Measurements from ENCODE around the gene HOGA1. TPM values are rescaled to one million over a fixed set of nuclear protein-coding genes. Genes with fewer than 3 reads are reported as not detected.
A peak's percentile ranks its signal among the peaks of the same experiment; 100 is the strongest.
"Not testable (repeated sequence)": the region's sequence is repeated elsewhere in the genome, so short reads cannot be mapped to it uniquely, and the experiment has no call there.

Gene HOGA1
- total RNA-seq, 2 experiments from 2014 or later: not detected

DNA sequence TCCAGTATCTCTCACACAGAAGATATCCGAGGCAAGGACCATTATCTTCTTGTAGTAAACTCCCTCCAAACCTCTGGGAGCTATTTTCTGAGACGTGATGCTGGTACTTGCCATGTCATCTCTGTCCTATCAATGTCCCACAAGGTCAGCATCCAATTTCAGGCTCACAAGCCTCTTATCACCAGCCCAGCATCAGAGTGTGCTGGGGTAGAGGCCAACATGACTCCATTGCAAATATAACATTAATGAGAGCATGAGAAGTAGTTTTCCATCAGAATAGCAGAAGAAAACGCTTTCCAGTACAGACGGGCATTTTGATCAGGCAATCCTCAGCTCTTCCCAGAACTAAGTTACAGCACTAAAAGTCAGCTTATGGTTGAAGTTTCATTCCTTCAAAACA is 43.5 kb downstream of the HOGA1 start:
- H3K9me3 Mint-ChIP-seq (ENCODE audit: low read depth): no peaks in the 10 kb centered on the region
- ChIA-PET POLR2A (no interaction called here), CTCF (interaction anchor here (0.7 to 1.2 kb wide), 2 partner anchors 14 to 36 kb away, joined by 3 to 4 read pairs; no protein-coding TSS in a partner anchor)
- no peak overlapping the region for H3K27ac Mint-ChIP-seq
- no peak for ATAC-seq
- H3K4me3 Mint-ChIP-seq: no peak overlapping the region
- intact Hi-C loops (cut with DNase I, micrococcal nuclease): no loop called here
- no peak for DNase-seq
- H3K4me1 Mint-ChIP-seq: peaks cover 4% of the 10 kb centered on the region
- H3K27me3 Mint-ChIP-seq: no peaks in the 10 kb centered on the region
- no peaks in the 10 kb centered on the region for H3K36me3 Mint-ChIP-seq (ENCODE audit: low read depth)

- ATAC-seq (no peak), DNase-seq (no peak)
- Mint-ChIP-seq H3K4me1 (peaks cover 9% of the 10 kb centered on the region), H3K36me3 (ENCODE audit: low read depth) (no peaks in the 10 kb centered on the region), H3K4me3 (no peak overlapping the region), H3K27me3 (no peaks in the 10 kb centered on the region), H3K9me3 (ENCODE audit: low read depth) (no peaks in the 10 kb centered on the region), H3K27ac (no peak overlapping the region)
- intact Hi-C loops (cut with DNase I, micrococcal nuclease): no loop called here
- ChIA-PET POLR2A (no interaction called here), CTCF (interaction anchor here (0.7 kb wide), 1 partner anchor 36 kb away, joined by 3 read pairs; no protein-coding TSS in a partner anchor)
Observed at GRCh38 chr10:97628228-97628627, 44.0 kb downstream of the HOGA1 start.

- Mint-ChIP-seq H3K9me3 (ENCODE audit: low read depth) (no peaks in the 10 kb centered on the region), H3K4me3 (no peak overlapping the region), H3K27me3 (no peaks in the 10 kb centered on the region), H3K4me1 (peaks cover 16% of the 10 kb centered on the region), H3K27ac (no peak overlapping the region), H3K36me3 (ENCODE audit: low read depth) (no peaks in the 10 kb centered on the region)
- ATAC-seq (no peak), DNase-seq (no peak)
- CTCF ChIA-PET: no interaction called here
- POLR2A ChIA-PET: no interaction called here
- intact Hi-C loops (cut with DNase I, micrococcal nuclease): no loop called here
Observed at GRCh38 chr10:97629289-97629688, 45.1 kb downstream of the HOGA1 start.

GRCh38 chr10:97631098-97631497 is 46.9 kb downstream of the HOGA1 start:
- no peaks in the 10 kb centered on the region for H3K9me3 Mint-ChIP-seq (ENCODE audit: low read depth)
- no peaks in the 10 kb centered on the region for H3K27me3 Mint-ChIP-seq
- H3K36me3 Mint-ChIP-seq (ENCODE audit: low read depth): no peaks in the 10 kb centered on the region
- peaks cover 16% of the 10 kb centered on the region for H3K4me1 Mint-ChIP-seq
- POLR2A ChIA-PET: no interaction called here
- CTCF ChIA-PET: no interaction called here
- ATAC-seq (no peak), DNase-seq (no peak)
- intact Hi-C loops (cut with DNase I, micrococcal nuclease): no loop called here
- H3K4me3 Mint-ChIP-seq: no peak overlapping the region
- no peak overlapping the region for H3K27ac Mint-ChIP-seq

GRCh38 chr10:97632949-97633884 is 49.0 kb downstream of the HOGA1 start, which contains the start of gene MORN4:
Gene MORN4, minus strand, starts transcription at chr10:97633500. Its CDS starts 13,847 bp downstream, at chr10:97619653.
- ATAC-seq (peak; percentile 99), DNase-seq (peak; percentile 94)
- ChIA-PET CTCF (interaction anchor here (0.7 kb wide), 2 partner anchors 11 to 25 kb away, joined by 3 read pairs; no protein-coding TSS in a partner anchor), POLR2A (no interaction called here)
- Mint-ChIP-seq H3K4me3 (peak within 1 kb of the TSS; percentile 85), H3K27me3 (no peaks in the 10 kb centered on the region), H3K9me3 (ENCODE audit: low read depth) (no peaks in the 10 kb centered on the region), H3K4me1 (peaks cover 16% of the 10 kb centered on the region), H3K36me3 (ENCODE audit: low read depth) (no peaks in the 10 kb centered on the region), H3K27ac (peak within 1 kb of the TSS; percentile 85)
- intact Hi-C loops (cut with DNase I, micrococcal nuclease): loop anchor here (1.0 to 2.0 kb wide), 6 partner anchors 8 to 187 kb away; partner anchors contain the start of genes MMS19 (in 2 of the 2), UBTD1 (in 2 of the 2), AVPI1 (in 1 of the 2) and EXOSC1 (in 1 of the 2)

DNA sequence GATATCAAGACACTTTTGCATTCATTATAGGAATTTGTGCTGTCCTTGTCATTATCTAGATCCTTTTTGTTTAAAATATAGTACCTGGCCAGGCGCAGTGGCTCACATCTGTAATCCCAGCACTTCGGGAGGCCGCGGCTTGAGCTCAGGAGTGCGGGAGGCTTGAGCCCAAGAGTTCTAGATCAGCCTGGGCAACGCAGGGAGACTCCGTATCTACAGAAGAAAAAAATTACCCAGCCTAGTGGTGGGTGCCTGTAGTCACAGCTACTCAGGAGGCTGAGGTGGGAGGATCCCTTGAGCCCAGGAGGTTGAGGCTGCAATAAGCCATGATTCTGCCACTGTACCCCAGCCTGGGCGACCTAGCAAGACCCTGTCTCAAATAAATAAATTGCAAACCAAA is 49.7 kb downstream of the HOGA1 start:
- H3K27ac Mint-ChIP-seq: no peak overlapping the region
- no peaks in the 10 kb centered on the region for H3K27me3 Mint-ChIP-seq
- H3K9me3 Mint-ChIP-seq (ENCODE audit: low read depth): no peaks in the 10 kb centered on the region
- DNase-seq: peak; percentile 38
- ChIA-PET CTCF (interaction anchor here (0.6 to 0.7 kb wide), 3 partner anchors 10 to 1254 kb away, joined by 3 read pairs; no protein-coding TSS in a partner anchor), POLR2A (no interaction called here)
- peaks cover 16% of the 10 kb centered on the region for H3K4me1 Mint-ChIP-seq
- peak overlapping the region; percentile 85 for H3K4me3 Mint-ChIP-seq
- no peaks in the 10 kb centered on the region for H3K36me3 Mint-ChIP-seq (ENCODE audit: low read depth)
- intact Hi-C loops (cut with DNase I, micrococcal nuclease): loop anchor here (1.0 to 2.0 kb wide), 6 partner anchors 7 to 188 kb away; partner anchors contain the start of genes MMS19 (in 2 of the 2), UBTD1 (in 2 of the 2), AVPI1 (in 1 of the 2) and EXOSC1 (in 1 of the 2)
- ATAC-seq: peak; percentile 47

DNA sequence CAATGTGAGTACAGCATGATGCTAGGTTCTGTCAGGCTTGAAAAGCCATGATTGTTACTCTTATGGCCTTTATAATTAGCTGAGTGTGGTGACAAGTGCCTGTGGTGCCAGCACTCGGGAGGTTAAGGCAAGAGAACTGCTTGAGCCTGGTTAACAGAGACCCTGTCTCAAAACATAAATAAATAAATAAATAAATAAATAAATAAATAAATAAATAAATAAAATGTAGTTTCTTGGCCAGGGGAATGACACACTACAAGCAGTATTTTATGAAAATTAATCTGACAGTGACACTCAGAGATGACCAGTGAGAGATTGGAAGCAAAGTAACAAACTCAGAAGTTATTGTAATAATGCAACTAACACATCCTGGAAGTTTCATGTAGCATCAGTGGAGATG is 51.4 kb downstream of the HOGA1 start:
- Mint-ChIP-seq H3K27ac (no peak overlapping the region), H3K27me3 (no peaks in the 10 kb centered on the region), H3K4me1 (peaks cover 20% of the 10 kb centered on the region), H3K9me3 (ENCODE audit: low read depth) (no peaks in the 10 kb centered on the region), H3K4me3 (no peak overlapping the region), H3K36me3 (ENCODE audit: low read depth) (no peaks in the 10 kb centered on the region)
- DNase-seq (no peak), ATAC-seq (no peak)
- ChIA-PET POLR2A (no interaction called here), CTCF (interaction anchor here (0.6 kb wide), 1 partner anchor 86 kb away, joined by 3 read pairs; no protein-coding TSS in a partner anchor)
- intact Hi-C loops (cut with DNase I, micrococcal nuclease): no loop called here

- H3K4me3 Mint-ChIP-seq; intact Hi-C loops (cut with DNase I, micrococcal nuclease); DNase-seq; H3K27me3 Mint-ChIP-seq; H3K27ac Mint-ChIP-seq; H3K36me3 Mint-ChIP-seq (ENCODE audit: low read depth); H3K9me3 Mint-ChIP-seq (ENCODE audit: low read depth); ATAC-seq: not testable (repeated sequence)
- ChIA-PET POLR2A (interaction anchor here (0.6 kb wide), 2 partner anchors 10 to 18 kb away, joined by 5 to 9 read pairs; no protein-coding TSS in a partner anchor), CTCF (interaction anchor here (0.6 kb wide), 2 partner anchors 13 to 442 kb away, joined by 3 read pairs; no protein-coding TSS in a partner anchor)
- peaks cover 18% of the 10 kb centered on the region for H3K4me1 Mint-ChIP-seq
Observed at GRCh38 chr10:97639090-97639489, 54.9 kb downstream of the HOGA1 start.

GRCh38 chr10:97640174-97640867 is 56.1 kb downstream of the HOGA1 start, which contains the start of gene PI4K2A:
Gene PI4K2A, plus strand, starts transcription at chr10:97640671. Its CDS starts 72 bp downstream, at chr10:97640743.
- H3K27ac Mint-ChIP-seq: peak within 1 kb of the TSS; percentile 93

DNA sequence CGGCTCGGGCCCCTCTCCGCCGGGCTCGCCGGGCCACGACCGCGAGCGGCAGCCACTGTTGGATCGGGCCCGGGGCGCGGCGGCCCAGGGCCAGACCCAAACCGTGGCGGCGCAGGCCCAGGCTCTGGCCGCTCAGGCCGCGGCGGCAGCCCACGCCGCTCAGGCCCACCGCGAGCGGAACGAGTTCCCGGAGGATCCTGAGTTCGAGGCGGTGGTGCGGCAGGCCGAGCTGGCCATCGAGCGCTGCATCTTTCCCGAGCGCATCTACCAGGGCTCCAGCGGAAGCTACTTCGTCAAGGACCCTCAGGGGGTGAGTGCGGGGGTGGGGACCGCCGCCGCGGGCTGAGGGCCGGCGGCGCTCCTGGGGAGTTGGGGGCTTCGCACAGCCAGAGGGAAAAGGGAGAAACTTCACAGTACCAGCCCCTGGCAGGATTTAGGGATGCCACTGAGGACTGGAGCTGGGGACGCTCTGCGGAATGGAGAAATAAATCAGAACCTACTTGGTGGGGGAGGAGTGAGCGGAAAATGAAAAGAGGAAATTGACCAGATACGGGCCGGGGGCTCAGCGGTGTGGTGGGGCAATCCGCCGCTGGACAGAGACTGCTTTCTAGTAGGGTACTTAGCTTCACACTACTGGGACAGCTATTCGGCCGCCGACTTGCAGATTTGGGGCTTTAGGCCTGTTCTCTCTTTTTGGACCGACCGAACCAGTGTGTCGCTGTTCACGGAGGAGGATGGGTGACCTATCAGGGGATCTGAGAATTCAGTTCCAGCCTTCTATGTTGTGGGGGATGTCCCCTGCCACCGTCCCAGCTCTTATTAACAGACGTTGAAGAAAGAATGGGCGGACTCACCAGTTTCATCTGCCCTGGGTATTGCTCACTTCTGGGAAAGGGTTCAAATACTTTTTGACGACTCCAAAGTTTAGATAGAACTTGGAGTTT is 57.0 kb downstream of the HOGA1 start:
- ChIA-PET POLR2A (interaction anchor here (0.5 to 0.8 kb wide), 2 partner anchors 46 to 225 kb away, joined by 3 to 4 read pairs; partner anchors contain the start of gene AVPI1), CTCF (interaction anchor here (0.5 to 1.5 kb wide), 12 partner anchors 14 to 579 kb away, joined by 3 to 5 read pairs (median 3); partner anchors contain the start of genes ANKRD2 and AVPI1)
- H3K27me3 Mint-ChIP-seq: no peaks in the 10 kb centered on the region
- no peaks in the 10 kb centered on the region for H3K9me3 Mint-ChIP-seq (ENCODE audit: low read depth)
- H3K4me1 Mint-ChIP-seq: peaks cover 18% of the 10 kb centered on the region
- intact Hi-C loops (cut with DNase I, micrococcal nuclease): loop anchor here (1.0 to 10.0 kb wide), 12 partner anchors 8 to 1984 kb away; partner anchors contain the start of genes AVPI1 (in 2 of the 2), MMS19 (in 2 of the 2), UBTD1 (in 2 of the 2) and ARHGAP19 (in 1 of the 2)
- H3K27ac Mint-ChIP-seq: peak overlapping the region; percentile 93
- ATAC-seq: peak; percentile 5
- peak overlapping the region; percentile 97 for H3K4me3 Mint-ChIP-seq
- peaks cover 5% of the 10 kb centered on the region for H3K36me3 Mint-ChIP-seq (ENCODE audit: low read depth)
- DNase-seq: peak; percentile 49

More at GRCh38 chr10:97640174-97640867, 56.1 kb downstream of the HOGA1 start, which contains the start of gene PI4K2A:
- Mint-ChIP-seq H3K4me1 (peaks cover 18% of the 10 kb centered on the region), H3K9me3 (ENCODE audit: low read depth) (no peaks in the 10 kb centered on the region), H3K4me3 (peak within 1 kb of the TSS; percentile 97), H3K36me3 (ENCODE audit: low read depth) (peaks cover 3% of the 10 kb centered on the region), H3K27me3 (no peaks in the 10 kb centered on the region)
- ChIA-PET POLR2A (interaction anchor here (0.5 kb wide), 1 partner anchor 224 kb away, joined by 3 read pairs; no protein-coding TSS in a partner anchor), CTCF (interaction anchor here (0.6 to 1.3 kb wide), 7 partner anchors 14 to 152 kb away, joined by 3 to 5 read pairs (median 3); partner anchors contain the start of gene AVPI1)
- peak; percentile 100 for DNase-seq
- intact Hi-C loops (cut with DNase I, micrococcal nuclease): loop anchor here (1.0 to 10.0 kb wide), 11 partner anchors 47 to 1984 kb away; partner anchors contain the start of genes AVPI1 (in 2 of the 2), MMS19 (in 2 of the 2), UBTD1 (in 2 of the 2) and ARHGAP19 (in 1 of the 2)
- ATAC-seq: peak; percentile 99

Measured in activated CD4-positive, alpha-beta T cell treated with anti-CD3 and anti-CD28 coated beads for 36 hours (primary cell).